ENCODE data around the gene TAGLN. TPM values are rescaled to one million over a fixed set of nuclear protein-coding genes. Genes with fewer than 3 reads are reported as not detected.

Gene TAGLN
- total RNA-seq, 2 experiments from 2014 or later: 8.4 to 9.5 TPM

DNA sequence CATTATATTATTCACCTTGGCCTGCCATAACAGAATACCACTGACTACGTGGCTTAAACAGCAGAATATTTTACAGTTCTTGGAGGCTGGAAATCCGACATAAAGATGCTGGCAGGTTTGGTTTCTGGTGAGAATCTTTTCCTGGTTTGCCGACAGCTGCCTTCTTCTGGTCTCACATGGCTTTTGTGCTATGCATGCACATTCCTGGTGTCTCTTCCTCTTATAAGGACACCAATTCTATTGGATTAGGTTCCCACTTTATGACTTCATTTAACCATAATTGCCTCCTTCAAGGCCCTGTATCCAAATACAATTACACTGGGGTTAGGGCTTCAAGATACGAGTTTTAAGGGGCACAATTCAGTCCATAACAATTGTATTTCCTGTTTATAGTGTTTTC, 50.4 kb downstream of the TAGLN start:
- no peak for TF ChIP-seq CTCF (IDR thresholded peaks at IDR 0.05)
- H3K4me1 ChIP-seq (ENCODE audit: insufficient read depth, low read length): no peaks in the 10 kb centered on the region
- Mint-ChIP-seq H3K27me3 (no peaks in the 10 kb centered on the region), H3K9me3 (no peaks in the 10 kb centered on the region), H3K27ac (no peak overlapping the region), H3K4me3 (no peak overlapping the region), H3K4me1 (ENCODE audit: low read depth) (no peaks in the 10 kb centered on the region), H3K36me3 (ENCODE audit: low read depth) (peaks cover 68% of the 10 kb centered on the region)
- no peaks in the 10 kb centered on the region for H3K9me3 ChIP-seq (ENCODE audit: control insufficient read depth in 1 of 2, insufficient read depth in 1 of 2, low read length in 2 of 2)
- POLR2A ChIA-PET: no interaction called here
- H3K27ac ChIP-seq (ENCODE audit: low read depth in 1 of 2, low read length in 2 of 2): no peak overlapping the region
- intact Hi-C loops (cut with DNase I, micrococcal nuclease): no loop called here
- no peak for ATAC-seq (ENCODE audit: poor library complexity)
- no peaks in the 10 kb centered on the region for H3K27me3 ChIP-seq (ENCODE audit: control insufficient read depth in 1 of 2, insufficient read depth in 2 of 2, low read length in 2 of 2)
- no peak overlapping the region for H3K4me3 ChIP-seq (ENCODE audit: low read length)
- CTCF ChIA-PET: no interaction called here
- H3K36me3 ChIP-seq (ENCODE audit: insufficient read depth, low read length): peaks cover 53% of the 10 kb centered on the region
- no peak for DNase-seq

GRCh38 chr11:117251506-117251905, 52.3 kb downstream of the TAGLN start:
- ATAC-seq (ENCODE audit: poor library complexity) (no peak), DNase-seq (no peak)
- Mint-ChIP-seq H3K27ac (no peak overlapping the region), H3K27me3 (no peaks in the 10 kb centered on the region), H3K9me3 (no peaks in the 10 kb centered on the region), H3K4me1 (ENCODE audit: low read depth) (no peaks in the 10 kb centered on the region), H3K36me3 (ENCODE audit: low read depth) (peaks cover 73% of the 10 kb centered on the region), H3K4me3 (no peak overlapping the region)
- no peaks in the 10 kb centered on the region for H3K4me1 ChIP-seq (ENCODE audit: insufficient read depth, low read length)
- CTCF ChIA-PET: no interaction called here
- TF ChIP-seq CTCF (IDR thresholded peaks at IDR 0.05): no peak
- no peak overlapping the region for H3K27ac ChIP-seq (ENCODE audit: low read depth in 1 of 2, low read length in 2 of 2)
- intact Hi-C loops (cut with DNase I, micrococcal nuclease): no loop called here
- POLR2A ChIA-PET: no interaction called here
- H3K4me3 ChIP-seq (ENCODE audit: low read length): no peak overlapping the region
- no peaks in the 10 kb centered on the region for H3K9me3 ChIP-seq (ENCODE audit: control insufficient read depth in 1 of 2, insufficient read depth in 1 of 2, low read length in 2 of 2)
- H3K36me3 ChIP-seq (ENCODE audit: insufficient read depth, low read length): peaks cover 46% of the 10 kb centered on the region
- H3K27me3 ChIP-seq (ENCODE audit: control insufficient read depth in 1 of 2, insufficient read depth in 2 of 2, low read length in 2 of 2): no peaks in the 10 kb centered on the region

DNA sequence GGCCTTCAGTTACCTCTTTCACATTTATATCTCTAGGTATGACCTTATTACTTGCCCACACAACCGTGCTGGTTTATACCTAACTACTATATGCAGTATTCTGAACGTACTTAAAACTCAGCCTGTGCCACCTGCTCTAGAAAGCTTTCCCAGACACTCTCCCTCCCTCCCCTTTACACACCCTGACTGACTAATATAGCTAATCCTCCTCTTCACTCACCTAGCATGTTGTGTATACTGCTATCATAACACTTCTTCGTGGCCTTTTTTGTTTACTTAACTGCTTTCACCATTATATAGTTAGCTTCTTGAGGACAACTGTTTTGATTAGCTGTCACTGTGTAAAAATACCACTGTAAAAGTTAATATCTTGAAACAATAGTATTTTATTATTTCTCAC, 56.8 kb downstream of the TAGLN start:
- Mint-ChIP-seq H3K36me3 (ENCODE audit: low read depth) (peaks cover 67% of the 10 kb centered on the region), H3K4me3 (no peak overlapping the region), H3K27ac (no peak overlapping the region), H3K4me1 (ENCODE audit: low read depth) (peaks cover 5% of the 10 kb centered on the region), H3K27me3 (no peaks in the 10 kb centered on the region), H3K9me3 (no peaks in the 10 kb centered on the region)
- ChIA-PET POLR2A (no interaction called here), CTCF (no interaction called here)
- ATAC-seq (ENCODE audit: poor library complexity): no peak
- TF ChIP-seq CTCF (IDR thresholded peaks at IDR 0.05): no peak
- Histone ChIP-seq H3K9me3 (ENCODE audit: control insufficient read depth in 1 of 2, insufficient read depth in 1 of 2, low read length in 2 of 2) (no peaks in the 10 kb centered on the region), H3K27me3 (ENCODE audit: control insufficient read depth in 1 of 2, insufficient read depth in 2 of 2, low read length in 2 of 2) (no peaks in the 10 kb centered on the region), H3K4me1 (ENCODE audit: insufficient read depth, low read length) (no peaks in the 10 kb centered on the region), H3K36me3 (ENCODE audit: insufficient read depth, low read length) (peaks cover 21% of the 10 kb centered on the region), H3K27ac (ENCODE audit: low read depth in 1 of 2, low read length in 2 of 2) (no peak overlapping the region), H3K4me3 (ENCODE audit: low read length) (no peak overlapping the region)
- no peak for DNase-seq
- intact Hi-C loops (cut with DNase I, micrococcal nuclease): no loop called here
